HepG2 (cell line): ENCODE results near the gene CHN1. TPM values are rescaled to one million over a fixed set of nuclear protein-coding genes. Genes with fewer than 3 reads are reported as not detected.

ENCODE experiments used
- ATAC-seq: fragments of 200-7000 bp; cut with Tn5 transposase; 3 replicates; pipeline ENCODE4 v1.9.1; 2020; ENCODE audit warnings: mild to moderate bottlenecking, moderate library complexity
- BruUV-seq: library from RNA; stranded (reverse); fragments of 400-500 nt; replicated peaks from 2 replicates; lab custom pipeline; 2021; lab: Mats Ljungman, UMichigan
- CTCF ChIA-PET: fragments of 300-600 bp; formaldehyde crosslinking; extraction: SDS; loops from one replicate; lab custom pipeline; 2021; ENCODE audit warnings: low total read pairs, inconsistent platforms, low intra/inter-chr PET ratio; lab: Yijun Ruan, JAX
- POLR2A ChIA-PET: fragments of 350-600 bp; sonication (Branson Sonifier 250); formaldehyde crosslinking; loops from one replicate; lab custom pipeline; 2020; ENCODE audit warnings: antibody characterized with exemption, inconsistent platforms; lab: Yijun Ruan, JAX
- DNase-seq: peaks from one replicate; pipeline ENCODE4 v3.0.0-alpha.2; 2015; ENCODE audit warnings: low spot score
- FAIRE-seq: peaks from 3 replicates; lab custom pipeline; 2011; peaks lifted over from hg19 to GRCh38; lab: Jason Lieb, UNC
- H2AFZ ChIP-seq: one replicate; pipeline ENCODE4 v1.6.1; 2011; ENCODE audit warnings: low read length, inconsistent platforms
- H3K27ac ChIP-seq: fragments of 300-600 bp; 3 replicates; pipeline ENCODE4 v1.8.0; 2011; ENCODE audit warnings: mixed run types, mild to moderate bottlenecking, mixed read lengths, low read length, inconsistent platforms; ENCODE audit not compliant: insufficient read depth; ENCODE audit errors: extremely low read length
- H3K27me3 ChIP-seq, 2 experiments: fragments of 200-600 bp in 1 of 2; 2 replicates in 1 of 2; 3 replicates in 1 of 2; pipeline versions ENCODE4 v1.6.0 to v1.8.0; 2011; ENCODE audit warnings: low read length in 2 of 2, mild to moderate bottlenecking in 2 of 2, moderate library complexity in 2 of 2, inconsistent platforms in 1 of 2; ENCODE audit not compliant: insufficient read depth in 2 of 2, control insufficient read depth in 1 of 2
- H3K36me3 ChIP-seq, 2 experiments: fragments of 200-600 bp in 1 of 2; replicated peaks in 1 of 2; 2 replicates in 1 of 2; 3 replicates in 1 of 2; pipeline versions ENCODE4 v1.5.1 to v1.8.0; 2011; ENCODE audit warnings: low read length in 2 of 2, inconsistent platforms in 1 of 2; ENCODE audit not compliant: insufficient read depth in 2 of 2, control insufficient read depth in 1 of 2
- H3K4me1 ChIP-seq: 2 replicates; pipeline ENCODE4 v1.5.1; 2012; ENCODE audit warnings: low read length, inconsistent platforms; ENCODE audit not compliant: insufficient read depth
- H3K4me2 ChIP-seq: 2 replicates; pipeline ENCODE4 v1.6.0; 2011; ENCODE audit warnings: low read depth, low read length, inconsistent platforms
- H3K4me3 ChIP-seq, 3 experiments: fragments of 200-600 bp in 1 of 3; sonication (generic), shearing (Covaris generic) in 1 of 3; replicated peaks in 1 of 3; 2 replicates each; pipeline ENCODE4 v1.5.1; 2011 to 2016; ENCODE audit warnings: low read length in 3 of 3, inconsistent platforms in 2 of 3, low read depth in 2 of 3, mild to moderate bottlenecking in 2 of 3, control low read depth in 1 of 3, mixed read lengths in 1 of 3; ENCODE audit not compliant: insufficient read depth in 1 of 3
- H3K79me2 ChIP-seq: one replicate; pipeline ENCODE4 v1.6.1; 2011; ENCODE audit warnings: low read length, inconsistent platforms; ENCODE audit not compliant: insufficient read depth
- H3K9ac ChIP-seq: 2 replicates; pipeline ENCODE4 v1.6.0; 2011; ENCODE audit warnings: mild to moderate bottlenecking, low read depth, low read length, inconsistent platforms; ENCODE audit not compliant: insufficient read depth
- H3K9me3 ChIP-seq: 2 replicates; pipeline ENCODE4 v1.5.1; 2012; ENCODE audit warnings: mild to moderate bottlenecking, low read length
- H4K20me1 ChIP-seq: 2 replicates; pipeline ENCODE4 v1.6.0; 2011; ENCODE audit warnings: inconsistent platforms, mild to moderate bottlenecking, low read length, moderate library complexity; ENCODE audit not compliant: insufficient read depth
- ADNP ChIP-seq: sonication (generic); formaldehyde crosslinking; IDR thresholded peaks from 2 replicates; pipeline ENCODE4 v1.4.0; 2020; ENCODE audit warnings: missing genetic modification reagents
- BRCA1 ChIP-seq: sonication (generic); formaldehyde crosslinking; IDR thresholded peaks from 2 replicates; pipeline ENCODE4 v1.4.0; 2020; ENCODE audit warnings: missing genetic modification reagents
- BRF2 ChIP-seq: sonication (generic); formaldehyde crosslinking; IDR thresholded peaks from 2 replicates; pipeline ENCODE4 v1.8.1; 2022; ENCODE audit warnings: mild to moderate bottlenecking, missing genetic modification reagents
- DMTF1 ChIP-seq: sonication (generic); formaldehyde crosslinking; IDR thresholded peaks from 2 replicates; pipeline ENCODE4 v1.4.0; 2020; ENCODE audit warnings: mild to moderate bottlenecking, missing genetic modification reagents
- SRSF9 ChIP-seq: fragments of 200-400 bp; formaldehyde crosslinking; IDR thresholded peaks from 2 replicates; pipeline ENCODE4 v1.6.1; 2018; ENCODE audit warnings: borderline replicate concordance, mild to moderate bottlenecking, low read depth, low read length; ENCODE audit not compliant: insufficient read depth, poor library complexity, severe bottlenecking
- STAG1 ChIP-seq: sonication (generic); formaldehyde crosslinking; IDR thresholded peaks from 2 replicates; pipeline ENCODE4 v1.4.0; 2020; ENCODE audit warnings: missing genetic modification reagents
- ZNF225 ChIP-seq: sonication (generic); formaldehyde crosslinking; IDR thresholded peaks from 2 replicates; pipeline ENCODE4 v1.4.0; 2020; ENCODE audit warnings: mild to moderate bottlenecking, missing genetic modification reagents
- ZNF672 ChIP-seq: sonication (generic); formaldehyde crosslinking; IDR thresholded peaks from 2 replicates; pipeline ENCODE4 v1.8.1; 2022; ENCODE audit warnings: missing genetic modification reagents
- WGBS: methylation state at CpG from one replicate; pipeline ENCODE4 v1.1.6; 2017; ENCODE audit warnings: low lambda C conversion rate; 5-methylcytosine and 5-hydroxymethylcytosine counted together
- in situ Hi-C: cut with HindIII; loops from 2 replicates; pipeline ENCODE4 v1.10.0; 2017; ENCODE audit warnings: low pct_unique_long_range_greater_than_20kb; ENCODE audit not compliant: extremely low pct_ligation_motif_present
- intact Hi-C: fragments of 100-400 bp; cut with micrococcal nuclease; formaldehyde crosslinking; loops from one replicate; pipeline ENCODE4 v1.10.0; 2022; ENCODE audit not compliant: unreplicated experiment
- polyA plus RNA-seq, 8 experiments: library from polyadenylated mRNA; depleted of rRNA in 3 of 8; stranded (reverse) in 7 of 8; unstranded in 1 of 8; fragments of >200 nt; fragmentation: Illumina TruSeq in 4 of 8; extraction: Trizol in 4 of 8; gene quantifications; 2 replicates each; pipeline versions ENCODE4 v1.2.1 to v1.2.3, GENCODE V29; 2011 to 2016; ENCODE audit warnings: low read depth in 4 of 8, missing spikeins in 1 of 8, mixed read lengths in 1 of 8; ENCODE audit not compliant: insufficient read depth in 1 of 8
- total RNA-seq, 5 experiments: library from RNA; depleted of rRNA; stranded (reverse); fragments of >200 nt; fragmentation: Illumina TruSeq; extraction: Trizol; gene quantifications; 2 replicates each; pipeline ENCODE4 v1.2.3, GENCODE V29; 2016; ENCODE audit warnings: low read depth in 1 of 5
- TF ChIP-seq, protein P1 (sequence below): sonication (generic); formaldehyde crosslinking; IDR thresholded peaks from 2 replicates; pipeline ENCODE4 v1.4.0; 2020; ENCODE audit warnings: missing genetic modification reagents
- TF ChIP-seq, protein P2 (sequence below): sonication (generic); formaldehyde crosslinking; IDR thresholded peaks from 2 replicates; pipeline ENCODE4 v1.4.0; 2020; ENCODE audit warnings: missing genetic modification reagents
- TF ChIP-seq, protein P3 (sequence below): sonication (generic); formaldehyde crosslinking; IDR thresholded peaks from 2 replicates; pipeline ENCODE4 v1.8.1; 2023; ENCODE audit warnings: mild to moderate bottlenecking, missing genetic modification reagents

Gene CHN1
- total and polyA plus RNA-seq, 2 of the 13 experiments (the other 11 are each of a cell fraction or from before 2014, with no cell fraction given) = 2.8 to 3.5 TPM

DNA sequence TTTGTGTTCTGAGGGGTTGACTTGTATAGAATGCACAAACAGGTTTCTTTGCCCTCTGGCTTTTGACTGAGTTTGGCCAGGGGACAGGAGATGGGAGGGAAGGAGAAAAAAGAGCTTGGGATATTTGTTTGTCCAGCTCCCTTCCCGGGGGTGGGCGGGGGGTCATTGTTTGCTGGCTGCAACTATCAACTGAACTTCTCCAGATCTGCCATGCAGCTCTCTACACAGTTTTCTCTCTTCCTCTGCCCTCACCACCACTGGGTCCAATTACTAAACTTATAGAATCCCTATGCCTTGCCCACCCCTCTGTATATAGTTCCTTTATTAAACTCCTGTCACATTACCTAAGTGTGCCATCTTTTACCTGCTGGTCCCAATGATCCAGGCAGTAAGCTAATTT, 32.8 kb upstream of the CHN1 start:
- H3K27ac ChIP-seq = peak overlapping the region; percentile 2
- TF ChIP-seq, protein P1, sequence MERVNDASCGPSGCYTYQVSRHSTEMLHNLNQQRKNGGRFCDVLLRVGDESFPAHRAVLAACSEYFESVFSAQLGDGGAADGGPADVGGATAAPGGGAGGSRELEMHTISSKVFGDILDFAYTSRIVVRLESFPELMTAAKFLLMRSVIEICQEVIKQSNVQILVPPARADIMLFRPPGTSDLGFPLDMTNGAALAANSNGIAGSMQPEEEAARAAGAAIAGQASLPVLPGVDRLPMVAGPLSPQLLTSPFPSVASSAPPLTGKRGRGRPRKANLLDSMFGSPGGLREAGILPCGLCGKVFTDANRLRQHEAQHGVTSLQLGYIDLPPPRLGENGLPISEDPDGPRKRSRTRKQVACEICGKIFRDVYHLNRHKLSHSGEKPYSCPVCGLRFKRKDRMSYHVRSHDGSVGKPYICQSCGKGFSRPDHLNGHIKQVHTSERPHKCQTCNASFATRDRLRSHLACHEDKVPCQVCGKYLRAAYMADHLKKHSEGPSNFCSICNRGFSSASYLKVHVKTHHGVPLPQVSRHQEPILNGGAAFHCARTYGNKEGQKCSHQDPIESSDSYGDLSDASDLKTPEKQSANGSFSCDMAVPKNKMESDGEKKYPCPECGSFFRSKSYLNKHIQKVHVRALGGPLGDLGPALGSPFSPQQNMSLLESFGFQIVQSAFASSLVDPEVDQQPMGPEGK (CRISPR knock-in tag) = peak; percentile 67
- TF ChIP-seq ADNP (CRISPR knock-in tag) (no peak), BRCA1 (CRISPR knock-in tag) (no peak), BRF2 (CRISPR knock-in tag) (no peak), STAG1 (no peak), ZNF672 (CRISPR knock-in tag) (no peak), SRSF9 (no peak), ZNF225 (no peak), DMTF1 (CRISPR knock-in tag) (no peak)
- TF ChIP-seq, protein P2, sequence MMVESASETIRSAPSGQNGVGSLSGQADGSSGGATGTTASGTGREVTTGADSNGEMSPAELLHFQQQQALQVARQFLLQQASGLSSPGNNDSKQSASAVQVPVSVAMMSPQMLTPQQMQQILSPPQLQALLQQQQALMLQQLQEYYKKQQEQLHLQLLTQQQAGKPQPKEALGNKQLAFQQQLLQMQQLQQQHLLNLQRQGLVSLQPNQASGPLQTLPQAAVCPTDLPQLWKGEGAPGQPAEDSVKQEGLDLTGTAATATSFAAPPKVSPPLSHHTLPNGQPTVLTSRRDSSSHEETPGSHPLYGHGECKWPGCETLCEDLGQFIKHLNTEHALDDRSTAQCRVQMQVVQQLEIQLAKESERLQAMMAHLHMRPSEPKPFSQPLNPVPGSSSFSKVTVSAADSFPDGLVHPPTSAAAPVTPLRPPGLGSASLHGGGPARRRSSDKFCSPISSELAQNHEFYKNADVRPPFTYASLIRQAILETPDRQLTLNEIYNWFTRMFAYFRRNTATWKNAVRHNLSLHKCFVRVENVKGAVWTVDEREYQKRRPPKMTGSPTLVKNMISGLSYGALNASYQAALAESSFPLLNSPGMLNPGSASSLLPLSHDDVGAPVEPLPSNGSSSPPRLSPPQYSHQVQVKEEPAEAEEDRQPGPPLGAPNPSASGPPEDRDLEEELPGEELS (CRISPR knock-in tag) = peak; percentile 35; the same call in 1 of the 2 replicates
- TF ChIP-seq, protein P3, sequence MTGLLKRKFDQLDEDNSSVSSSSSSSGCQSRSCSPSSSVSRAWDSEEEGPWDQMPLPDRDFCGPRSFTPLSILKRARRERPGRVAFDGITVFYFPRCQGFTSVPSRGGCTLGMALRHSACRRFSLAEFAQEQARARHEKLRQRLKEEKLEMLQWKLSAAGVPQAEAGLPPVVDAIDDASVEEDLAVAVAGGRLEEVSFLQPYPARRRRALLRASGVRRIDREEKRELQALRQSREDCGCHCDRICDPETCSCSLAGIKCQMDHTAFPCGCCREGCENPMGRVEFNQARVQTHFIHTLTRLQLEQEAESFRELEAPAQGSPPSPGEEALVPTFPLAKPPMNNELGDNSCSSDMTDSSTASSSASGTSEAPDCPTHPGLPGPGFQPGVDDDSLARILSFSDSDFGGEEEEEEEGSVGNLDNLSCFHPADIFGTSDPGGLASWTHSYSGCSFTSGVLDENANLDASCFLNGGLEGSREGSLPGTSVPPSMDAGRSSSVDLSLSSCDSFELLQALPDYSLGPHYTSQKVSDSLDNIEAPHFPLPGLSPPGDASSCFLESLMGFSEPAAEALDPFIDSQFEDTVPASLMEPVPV (CRISPR knock-in tag) = no peak
- H3K4me1 ChIP-seq = peaks cover 40% of the 10 kb centered on the region
- no TSS peak for BruUV-seq
- peak overlapping the region; percentile 79 for H2AFZ ChIP-seq
- no peaks in the 10 kb centered on the region for H3K27me3 ChIP-seq
- H3K9me3 ChIP-seq = no peaks in the 10 kb centered on the region
- in situ Hi-C loops (loop anchor here (10.0 to 25.0 kb wide), 3 partner anchors 147 to 1067 kb away; partner anchors contain the start of genes ATP5MC3 and HOXD11), intact Hi-C loops (loop anchor here (2.0 to 5.0 kb wide), 2 partner anchors 25 to 164 kb away; no protein-coding TSS in a partner anchor)
- no peaks in the 10 kb centered on the region for H3K36me3 ChIP-seq
- POLR2A ChIA-PET = interaction anchor here (0.9 to 1.6 kb wide), 4 partner anchors 25 to 1149 kb away, joined by 3 to 12 read pairs (median 5); partner anchors contain the start of gene ATF2
- ATAC-seq = peak; percentile 66
- H3K79me2 ChIP-seq = no peaks in the 10 kb centered on the region
- FAIRE-seq = no peak
- no peak overlapping the region for H3K9ac ChIP-seq
- no peaks in the 10 kb centered on the region for H4K20me1 ChIP-seq
- H3K4me2 ChIP-seq = peak overlapping the region; percentile 57
- no peak overlapping the region for H3K4me3 ChIP-seq
- DNase-seq = no peak
- CTCF ChIA-PET = no interaction called here
- WGBS = 17% methylated on average over 2 of the region's 2 CpGs
